PC-3 (cell line): Measurements from ENCODE around the gene PHF1. TPM values are rescaled to one million over a fixed set of nuclear protein-coding genes. Genes with fewer than 3 reads are reported as not detected.
A peak's percentile ranks its signal among the peaks of the same experiment; 100 is the strongest.

ENCODE experiments used
- ATAC-seq: fragments of 200-7000 bp; cut with Tn5 transposase; 2 replicates; pipeline ENCODE4 v1.9.1; 2020; ENCODE audit warnings: mild to moderate bottlenecking, moderate library complexity
- BruUV-seq: library from RNA; stranded (reverse); fragments of 400-500 nt; replicated peaks from 2 replicates; lab custom pipeline; 2021; lab: Mats Ljungman, UMichigan
- CTCF ChIA-PET: fragments of 300-600 bp; sonication (Branson Sonifier 250); formaldehyde crosslinking; loops from one replicate; lab custom pipeline; 2022; ENCODE audit warnings: antibody characterized with exemption; lab: Charles Lee
- POLR2A ChIA-PET: fragments of 300-600 bp; sonication (Branson Sonifier 250); formaldehyde crosslinking; loops from one replicate; lab custom pipeline; 2022; ENCODE audit warnings: antibody characterized with exemption; ENCODE audit not compliant: unreplicated experiment; lab: Charles Lee
- DNase-seq: peaks from one replicate; pipeline ENCODE4 v3.0.0-alpha.2; 2015
- H2AFZ ChIP-seq: fragments of 300-600 bp; sonication (generic); 2 replicates; pipeline ENCODE4 v1.6.0; 2016; ENCODE audit warnings: antibody characterized with exemption, low read length
- H3F3A ChIP-seq: fragments of 300-600 bp; sonication (generic); one replicate; pipeline ENCODE4 v1.6.0; 2017; ENCODE audit warnings: antibody characterized with exemption, low read length, control low read depth, mild to moderate bottlenecking; ENCODE audit not compliant: unreplicated experiment
- H3K27ac ChIP-seq: fragments of 300-600 bp; sonication (generic); 2 replicates; pipeline ENCODE4 v1.5.1; 2016; ENCODE audit warnings: mild to moderate bottlenecking, low read length
- H3K27me3 ChIP-seq: fragments of 300-600 bp; sonication (generic); 2 replicates; pipeline ENCODE4 v1.6.1; 2016; ENCODE audit warnings: low read length, mixed read lengths
- H3K36me3 ChIP-seq: fragments of 300-600 bp; sonication (generic); 2 replicates; pipeline ENCODE4 v1.6.1; 2016; ENCODE audit warnings: low read depth, mixed run types, low read length, mixed read lengths
- H3K4me1 ChIP-seq: fragments of 300-600 bp; sonication (generic); 2 replicates; pipeline ENCODE4 v1.5.1; 2016; ENCODE audit warnings: low read length; ENCODE audit not compliant: insufficient read depth
- H3K4me2 ChIP-seq: fragments of 300-600 bp; sonication (generic); 2 replicates; pipeline ENCODE4 v1.6.0; 2016; ENCODE audit warnings: low read length
- H3K4me3 ChIP-seq: fragments of 300-600 bp; sonication (generic); 2 replicates; pipeline ENCODE4 v1.5.1; 2016; ENCODE audit warnings: mild to moderate bottlenecking, low read length, mixed read lengths
- H3K79me2 ChIP-seq: fragments of 300-600 bp; sonication (generic); 2 replicates; pipeline ENCODE4 v1.6.1; 2017; ENCODE audit warnings: low read length, mixed read lengths
- H3K9ac ChIP-seq: fragments of 300-600 bp; sonication (generic); 2 replicates; pipeline ENCODE4 v1.6.0; 2016; ENCODE audit warnings: mild to moderate bottlenecking, low read length
- H3K9me2 ChIP-seq: fragments of 300-600 bp; sonication (generic); replicated peaks from 2 replicates; pipeline ENCODE4 v1.6.1; 2016; ENCODE audit warnings: mixed run types, low read length, mixed read lengths
- H3K9me3 ChIP-seq: fragments of 300-600 bp; sonication (generic); 2 replicates; pipeline ENCODE4 v1.6.1; 2016; ENCODE audit warnings: low read length, mixed read lengths
- H4K20me1 ChIP-seq: fragments of 300-600 bp; sonication (generic); 2 replicates; pipeline ENCODE4 v1.6.1; 2016; ENCODE audit warnings: low read length, mixed read lengths
- EZH2 ChIP-seq: fragments of 300-600 bp; sonication (generic); IDR thresholded peaks from one replicate; pipeline ENCODE4 v1.6.1; 2017; ENCODE audit warnings: antibody characterized with exemption, mild to moderate bottlenecking, low read length; ENCODE audit not compliant: unreplicated experiment
- EZH2phosphoT487 ChIP-seq: fragments of 300-600 bp; sonication (generic); IDR thresholded peaks from 2 replicates; pipeline ENCODE4 v1.6.1; 2018; ENCODE audit warnings: mild to moderate bottlenecking, antibody characterized with exemption, low read length, borderline replicate concordance
- intact Hi-C: fragments of 100-400 bp; cut with micrococcal nuclease; formaldehyde crosslinking; loops from 2 replicates; pipeline ENCODE4 v1.9.0; 2023
- total RNA-seq: library from RNA; depleted of rRNA; stranded (reverse); fragments of >200 nt; gene quantifications from 2 replicates; pipeline ENCODE4 v1.2.3, GENCODE V29; 2014
- TF ChIP-seq, protein P1 (sequence below): fragments of 300-600 bp; sonication (generic); conservative IDR thresholded peaks from 2 replicates; pipeline ENCODE4 v1.5.1; 2017; ENCODE audit warnings: antibody characterized with exemption, low read depth, mild to moderate bottlenecking, low read length

PHF1 gene
- total RNA-seq, 1 experiment from 2014 or later, result 36.6 TPM

DNA sequence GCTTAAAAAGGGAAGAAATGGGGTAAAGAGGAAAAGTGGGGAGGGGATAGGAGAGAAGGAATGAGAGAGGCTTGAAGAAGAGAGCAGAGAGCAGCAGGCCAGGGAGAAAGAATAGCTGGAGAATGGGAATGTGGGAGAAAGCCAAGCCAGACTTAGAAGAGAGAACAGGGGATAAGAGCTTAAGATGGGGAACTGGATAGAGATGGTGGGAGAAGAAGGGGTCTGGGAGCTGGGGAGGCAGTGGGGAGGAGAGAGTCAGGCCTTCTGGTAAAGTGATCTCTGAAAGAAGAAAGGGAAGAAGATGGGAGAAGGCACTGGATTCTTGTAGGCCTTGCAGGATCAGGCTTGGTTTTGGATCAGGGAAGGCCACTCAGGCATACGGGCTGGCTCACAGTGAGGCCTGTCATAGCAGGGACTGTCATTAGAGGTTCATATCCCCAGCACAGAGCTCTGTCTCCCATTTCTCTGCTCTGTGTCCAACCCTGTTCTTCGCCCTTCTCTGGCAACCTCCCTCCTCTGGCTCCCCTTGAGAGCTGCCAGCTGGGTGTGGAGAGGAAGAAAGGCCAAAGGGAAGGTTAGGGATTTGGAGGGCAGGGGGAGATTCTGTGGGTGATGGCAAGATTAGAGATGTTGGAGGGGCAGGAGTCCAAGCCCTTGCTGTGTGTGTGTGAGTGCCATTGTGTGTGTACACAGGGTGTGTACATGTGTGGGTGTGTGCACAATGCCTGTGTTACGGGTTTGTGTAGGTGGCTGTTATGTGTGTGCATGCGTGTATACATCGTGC lies 18.3 kb downstream of the PHF1 start:
- Histone ChIP-seq H2AFZ (no peak overlapping the region), H3K27ac (no peak overlapping the region), H3K9ac (no peak overlapping the region), H3K4me2 (peak overlapping the region; percentile 86; the same call in 1 of the 2 replicates), H4K20me1 (no peaks in the 10 kb centered on the region), H3K9me3 (no peaks in the 10 kb centered on the region), H3K4me1 (peaks cover 23% of the 10 kb centered on the region), H3K9me2 (no peaks in the 10 kb centered on the region), H3K79me2 (no peaks in the 10 kb centered on the region), H3K27me3 (no peaks in the 10 kb centered on the region), H3K4me3 (no peak overlapping the region), H3F3A (no peaks in the 10 kb centered on the region), H3K36me3 (no peaks in the 10 kb centered on the region)
- intact Hi-C loops, result no loop called here
- POLR2A ChIA-PET, result no interaction called here
- no TSS peak for BruUV-seq
- no peak for ATAC-seq
- no peak for DNase-seq
- no peak for TF ChIP-seq EZH2
- no peak for TF ChIP-seq EZH2phosphoT487
- TF ChIP-seq, protein P1, sequence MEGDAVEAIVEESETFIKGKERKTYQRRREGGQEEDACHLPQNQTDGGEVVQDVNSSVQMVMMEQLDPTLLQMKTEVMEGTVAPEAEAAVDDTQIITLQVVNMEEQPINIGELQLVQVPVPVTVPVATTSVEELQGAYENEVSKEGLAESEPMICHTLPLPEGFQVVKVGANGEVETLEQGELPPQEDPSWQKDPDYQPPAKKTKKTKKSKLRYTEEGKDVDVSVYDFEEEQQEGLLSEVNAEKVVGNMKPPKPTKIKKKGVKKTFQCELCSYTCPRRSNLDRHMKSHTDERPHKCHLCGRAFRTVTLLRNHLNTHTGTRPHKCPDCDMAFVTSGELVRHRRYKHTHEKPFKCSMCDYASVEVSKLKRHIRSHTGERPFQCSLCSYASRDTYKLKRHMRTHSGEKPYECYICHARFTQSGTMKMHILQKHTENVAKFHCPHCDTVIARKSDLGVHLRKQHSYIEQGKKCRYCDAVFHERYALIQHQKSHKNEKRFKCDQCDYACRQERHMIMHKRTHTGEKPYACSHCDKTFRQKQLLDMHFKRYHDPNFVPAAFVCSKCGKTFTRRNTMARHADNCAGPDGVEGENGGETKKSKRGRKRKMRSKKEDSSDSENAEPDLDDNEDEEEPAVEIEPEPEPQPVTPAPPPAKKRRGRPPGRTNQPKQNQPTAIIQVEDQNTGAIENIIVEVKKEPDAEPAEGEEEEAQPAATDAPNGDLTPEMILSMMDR, result no peak
- CTCF ChIA-PET, result no interaction called here

DNA sequence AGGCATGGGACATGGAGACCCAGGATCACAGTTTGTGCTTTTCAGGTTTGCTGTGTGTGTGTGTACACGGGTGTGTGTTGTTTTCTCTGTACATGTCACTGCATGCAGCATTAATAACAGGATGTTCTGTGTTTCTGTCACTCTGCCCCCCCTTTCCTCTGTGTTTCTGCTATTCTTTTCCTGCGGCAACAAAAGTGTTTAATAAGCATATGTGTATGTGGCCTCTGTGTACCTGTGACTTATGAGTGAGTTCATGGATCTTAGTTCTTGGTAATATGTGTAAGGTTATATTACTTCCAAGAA lies 18.9 kb downstream of the PHF1 start:
- Histone ChIP-seq H3K4me2 (no peak overlapping the region), H3K4me3 (no peak overlapping the region), H4K20me1 (no peaks in the 10 kb centered on the region), H3K36me3 (no peaks in the 10 kb centered on the region), H2AFZ (no peak overlapping the region), H3K27me3 (no peaks in the 10 kb centered on the region), H3K9me3 (no peaks in the 10 kb centered on the region), H3K27ac (no peak overlapping the region), H3K79me2 (no peaks in the 10 kb centered on the region), H3K9ac (no peak overlapping the region), H3F3A (no peaks in the 10 kb centered on the region), H3K4me1 (peaks cover 22% of the 10 kb centered on the region), H3K9me2 (no peaks in the 10 kb centered on the region)
- no peak for DNase-seq
- ATAC-seq, result no peak
- TF ChIP-seq EZH2phosphoT487 (no peak), EZH2 (no peak)
- TF ChIP-seq, protein P1, result no peak
- ChIA-PET POLR2A (no interaction called here), CTCF (interaction anchor here (0.6 kb wide), 1 partner anchor 20 kb away, joined by 4 read pairs; no protein-coding TSS in a partner anchor)
- intact Hi-C loops, result no loop called here
- BruUV-seq, result no TSS peak

GRCh38 chr6:33430334-33430733 lies 19.5 kb downstream of the PHF1 start:
- intact Hi-C loops, result no loop called here
- ATAC-seq (no peak), DNase-seq (no peak)
- Histone ChIP-seq H3K4me1 (peaks cover 16% of the 10 kb centered on the region), H4K20me1 (no peaks in the 10 kb centered on the region), H2AFZ (no peak overlapping the region), H3K27ac (no peak overlapping the region), H3K4me3 (no peak overlapping the region), H3K27me3 (no peaks in the 10 kb centered on the region), H3K9ac (no peak overlapping the region), H3K4me2 (no peak overlapping the region), H3F3A (no peaks in the 10 kb centered on the region), H3K9me2 (no peaks in the 10 kb centered on the region), H3K36me3 (no peaks in the 10 kb centered on the region), H3K79me2 (no peaks in the 10 kb centered on the region), H3K9me3 (no peaks in the 10 kb centered on the region)
- POLR2A ChIA-PET, result interaction anchor here (0.5 kb wide), 1 partner anchor 24 kb away, joined by 3 read pairs; the partner anchor contains the start of gene ZBTB9
- CTCF ChIA-PET, result interaction anchor here (0.6 kb wide), 1 partner anchor 20 kb away, joined by 4 read pairs; no protein-coding TSS in a partner anchor
- TF ChIP-seq EZH2, result no peak
- TF ChIP-seq, protein P1, result no peak
- TF ChIP-seq EZH2phosphoT487, result no peak
- no TSS peak for BruUV-seq
